K562 (cell line): ENCODE results near the gene MEIOB. TPM values are rescaled to one million over a fixed set of nuclear protein-coding genes. Genes with fewer than 3 reads are reported as not detected.

Source experiments
- ATF1 ChIP-seq, 2 experiments: fragments of 450-650 bp in 1 of 2; IDR thresholded peaks; 2 replicates each; pipeline ENCODE4 v1.6.1; 2016; ENCODE audit warnings: missing compliant biosample characterization in 1 of 2, missing genetic modification characterization in 1 of 2
- CLOCK ChIP-seq: fragments of 250-450 bp; sonication (Bioruptor Pico); IDR thresholded peaks from 2 replicates; pipeline ENCODE4 v1.4.0; 2020; ENCODE audit warnings: mild to moderate bottlenecking, moderate library complexity, borderline replicate concordance
- CTCFL ChIP-seq: IDR thresholded peaks from 2 replicates; pipeline ENCODE4 v1.6.1; 2011; ENCODE audit warnings: borderline replicate concordance, low read depth, mild to moderate bottlenecking, moderate library complexity, low read length; ENCODE audit not compliant: insufficient read depth, poor library complexity, severe bottlenecking
- DMBX1 ChIP-seq: fragments of 250-450 bp; sonication (Bioruptor Pico); IDR thresholded peaks from 2 replicates; pipeline ENCODE4 v1.8.0; 2022; ENCODE audit warnings: inconsistent platforms, mild to moderate bottlenecking, moderate library complexity, borderline replicate concordance
- DNMT1 ChIP-seq: fragments of 450-650 bp; IDR thresholded peaks from 2 replicates; pipeline ENCODE4 v1.6.1; 2016; ENCODE audit warnings: antibody characterized with exemption, mild to moderate bottlenecking
- E2F4 ChIP-seq: sonication (generic); formaldehyde crosslinking; IDR thresholded peaks from 2 replicates; pipeline ENCODE4 v1.8.0; 2022; ENCODE audit warnings: mild to moderate bottlenecking, low read depth, missing genetic modification reagents
- KDM4B ChIP-seq, 2 experiments: fragments of 450-650 bp in 1 of 2; sonication (generic) in 1 of 2; IDR thresholded peaks; 2 replicates each; pipeline ENCODE4 v1.6.1; 2016 to 2017; ENCODE audit warnings: borderline replicate concordance in 2 of 2, antibody characterized with exemption in 1 of 2, low read depth in 1 of 2, mild to moderate bottlenecking in 1 of 2
- MTA2 ChIP-seq: fragments of 450-650 bp; IDR thresholded peaks from 2 replicates; pipeline ENCODE4 v1.6.1; 2016; ENCODE audit warnings: low read depth
- NR0B1 ChIP-seq: fragments of 450-650 bp; IDR thresholded peaks from one replicate; pipeline ENCODE4 v1.6.1; 2018; ENCODE audit warnings: mild to moderate bottlenecking, moderate library complexity; ENCODE audit not compliant: partially characterized antibody
- NRF1 ChIP-seq, 2 experiments: fragments of 450-650 bp; IDR thresholded peaks in 1 of 2; conservative IDR thresholded peaks in 1 of 2; 2 replicates each; pipeline ENCODE4 v1.6.1; 2014; ENCODE audit warnings: mild to moderate bottlenecking in 2 of 2
- PRMT5 ChIP-seq: sonication (generic); formaldehyde crosslinking; IDR thresholded peaks from 2 replicates; pipeline ENCODE4 v1.5.0; 2020; ENCODE audit warnings: missing genetic modification reagents
- PURB ChIP-seq: sonication (generic); formaldehyde crosslinking; IDR thresholded peaks from 2 replicates; pipeline ENCODE4 v1.9.0; 2021; ENCODE audit warnings: low read depth, mild to moderate bottlenecking, missing genetic modification reagents
- SAFB ChIP-seq: fragments of 200-400 bp; formaldehyde crosslinking; IDR thresholded peaks from 2 replicates; pipeline ENCODE4 v1.6.1; 2017; ENCODE audit warnings: low read depth, low read length, borderline replicate concordance
- SMAD3 ChIP-seq: fragments of 450-650 bp; formaldehyde crosslinking; conservative IDR thresholded peaks from 2 replicates; pipeline ENCODE4 v1.4.0; 2020; ENCODE audit warnings: mild to moderate bottlenecking
- SNAPC5 ChIP-seq: fragments of 250-450 bp; sonication (Bioruptor Pico); IDR thresholded peaks from 2 replicates; pipeline ENCODE4 v1.8.0; 2021; ENCODE audit warnings: moderate library complexity, mild to moderate bottlenecking, inconsistent platforms
- SREBF1 ChIP-seq: fragments of 150-350 bp; IDR thresholded peaks from 2 replicates; pipeline ENCODE4 v1.6.1; 2014; ENCODE audit warnings: antibody characterized with exemption, low read depth, low read length, borderline replicate concordance
- TOE1 ChIP-seq, 2 experiments: fragments of 450-650 bp in 1 of 2; sonication (generic) in 1 of 2; formaldehyde crosslinking in 1 of 2; IDR thresholded peaks; 2 replicates each; pipeline versions ENCODE4 v1.7.1 to v1.8.0; 2016 to 2022; ENCODE audit warnings: borderline replicate concordance in 2 of 2, mild to moderate bottlenecking in 2 of 2, antibody characterized with exemption in 1 of 2, inconsistent platforms in 1 of 2, low read depth in 1 of 2, missing genetic modification reagents in 1 of 2, moderate library complexity in 1 of 2
- ZFP1 ChIP-seq: fragments of 450-650 bp; formaldehyde crosslinking; IDR thresholded peaks from 2 replicates; pipeline ENCODE4 v1.4.0; 2020; ENCODE audit warnings: mild to moderate bottlenecking, mixed read lengths
- polyA plus RNA-seq, 8 experiments: library from polyadenylated mRNA; depleted of rRNA in 4 of 8; stranded (reverse) in 5 of 8; unstranded in 3 of 8; fragments of >200 nt; fragmentation: Nextera tagmentation in 2 of 8; fragmentation: Illumina TruSeq in 1 of 8; extraction: Ambion mirVana in 2 of 8; extraction: Trizol in 1 of 8; gene quantifications; 2 replicates each; pipeline versions ENCODE4 v1.2.1 to v1.2.3, GENCODE V29; 2011 to 2014; ENCODE audit warnings: inconsistent platforms in 1 of 8, missing spikeins in 1 of 8
- total RNA-seq, 7 experiments: library from RNA; depleted of rRNA in 6 of 7; stranded (reverse); fragments of >200 nt in 6 of 7; fragmentation: Illumina TruSeq in 2 of 7; extraction: Trizol in 2 of 7; gene quantifications; 2 replicates each; pipeline versions ENCODE4 v1.2.1 to v1.2.3, GENCODE V29; 2011 to 2021; ENCODE audit warnings: low replicate concordance in 1 of 7

Gene MEIOB
- total and polyA plus RNA-seq, 9 of the 15 experiments (the other 6 are each of a cell fraction or from before 2014, with no cell fraction given), result 25.4 to 203 (median 97.6) TPM

GRCh38 chr16:1832838-1833454 lies 39.0 kb downstream of the MEIOB start (continued):
- TF ChIP-seq CTCFL, result no peak
- peak; percentile 89 to 91 for TF ChIP-seq NRF1 (conservative IDR thresholded peaks at IDR 0.05 in 1 of 2, IDR thresholded peaks at IDR 0.05 in 1 of 2)
- TF ChIP-seq TOE1 (IDR thresholded peaks at IDR 0.05; ENCODE audit: borderline replicate concordance), result peak; percentile 77
- no peak; the same call in 1 of the 2 replicates for TF ChIP-seq TOE1 (CRISPR knock-in tag; IDR thresholded peaks at IDR 0.05; ENCODE audit: borderline replicate concordance, low read depth)
- TF ChIP-seq SAFB, result no peak
- no peak for TF ChIP-seq SNAPC5 (CRISPR knock-in tag)
- TF ChIP-seq ZFP1 (CRISPR knock-in tag), result no peak
- TF ChIP-seq NR0B1, result no peak
- peak; percentile 96 for TF ChIP-seq MTA2
- peak; percentile 78 for TF ChIP-seq DMBX1
- no peak for TF ChIP-seq KDM4B (IDR thresholded peaks at IDR 0.05; ENCODE audit: borderline replicate concordance in 2 of 2, low read depth in 1 of 2)
- no peak for TF ChIP-seq E2F4 (CRISPR knock-in tag)
- TF ChIP-seq ATF1 (CRISPR knock-in tag; IDR thresholded peaks at IDR 0.05), result no peak
- TF ChIP-seq ATF1 (tag; IDR thresholded peaks at IDR 0.05), result peak; percentile 63
- no peak for TF ChIP-seq SREBF1
- TF ChIP-seq PRMT5, result no peak
- peak; percentile 68; the same call in 1 of the 2 replicates for TF ChIP-seq SMAD3
- no peak for TF ChIP-seq PURB (CRISPR knock-in tag)
- 0 out of 2 replicates have a peak, but pooled peaks have one; percentile 75 for TF ChIP-seq CLOCK (CRISPR knock-in tag)
- TF ChIP-seq DNMT1, result no peak
